ENCODE results near the gene RUFY4.

DNA sequence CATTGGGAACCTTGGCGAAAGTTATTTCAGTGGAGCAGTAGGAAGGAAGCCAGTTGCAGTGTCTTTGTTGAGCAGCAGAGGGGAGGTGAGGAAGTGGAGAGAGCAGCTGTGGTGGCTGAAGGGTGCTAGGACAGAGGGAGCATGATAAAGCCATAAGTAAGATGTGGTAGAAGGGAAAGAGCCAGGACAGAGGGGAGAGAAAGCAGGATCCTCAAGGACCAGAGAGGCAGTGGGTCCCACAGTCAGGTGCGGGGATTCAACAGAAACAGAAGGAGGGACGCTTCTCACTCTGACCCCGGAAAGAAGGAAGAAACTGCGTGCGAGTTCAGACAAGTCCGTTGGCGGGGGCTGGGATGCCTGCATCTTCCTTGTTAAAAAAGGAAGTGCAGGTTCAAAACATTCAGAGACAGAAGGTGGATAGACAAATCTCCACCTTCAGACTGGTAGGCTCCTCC lies 56.6 kb downstream of the RUFY4 start, which contains the start of gene CXCR2:
- TF ChIP-seq, protein P1, sequence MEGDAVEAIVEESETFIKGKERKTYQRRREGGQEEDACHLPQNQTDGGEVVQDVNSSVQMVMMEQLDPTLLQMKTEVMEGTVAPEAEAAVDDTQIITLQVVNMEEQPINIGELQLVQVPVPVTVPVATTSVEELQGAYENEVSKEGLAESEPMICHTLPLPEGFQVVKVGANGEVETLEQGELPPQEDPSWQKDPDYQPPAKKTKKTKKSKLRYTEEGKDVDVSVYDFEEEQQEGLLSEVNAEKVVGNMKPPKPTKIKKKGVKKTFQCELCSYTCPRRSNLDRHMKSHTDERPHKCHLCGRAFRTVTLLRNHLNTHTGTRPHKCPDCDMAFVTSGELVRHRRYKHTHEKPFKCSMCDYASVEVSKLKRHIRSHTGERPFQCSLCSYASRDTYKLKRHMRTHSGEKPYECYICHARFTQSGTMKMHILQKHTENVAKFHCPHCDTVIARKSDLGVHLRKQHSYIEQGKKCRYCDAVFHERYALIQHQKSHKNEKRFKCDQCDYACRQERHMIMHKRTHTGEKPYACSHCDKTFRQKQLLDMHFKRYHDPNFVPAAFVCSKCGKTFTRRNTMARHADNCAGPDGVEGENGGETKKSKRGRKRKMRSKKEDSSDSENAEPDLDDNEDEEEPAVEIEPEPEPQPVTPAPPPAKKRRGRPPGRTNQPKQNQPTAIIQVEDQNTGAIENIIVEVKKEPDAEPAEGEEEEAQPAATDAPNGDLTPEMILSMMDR (IDR thresholded peaks at IDR 0.05; ENCODE audit: low read depth, low read length), result no peak
- no peak for TF ChIP-seq EZH2phosphoT487 (IDR thresholded peaks at IDR 0.05; ENCODE audit: low read depth)

Measured in OCI-LY3 (cell line).